GM18951 (cell line): ENCODE measurements around the gene ARFIP1.

Experiments
- POLR2A ChIP-seq: IDR thresholded peaks from 4 replicates; pipeline ENCODE4 v1.6.1; 2011; ENCODE audit warnings: mild to moderate bottlenecking; ENCODE audit not compliant: insufficient read length, insufficient read depth; ENCODE audit errors: extremely low read depth
- in situ Hi-C: fragments of 300-500 bp; cut with MboI; formaldehyde crosslinking; loops from one replicate; pipeline ENCODE4 v1.12.0; 2022; ENCODE audit warnings: low sequenced_read_pairs, mixed read lengths, inconsistent platforms; ENCODE audit not compliant: unreplicated experiment

ARFIP1 gene

GRCh38 chr4:152936446-152937335 lies 156.9 kb downstream of the ARFIP1 start:
- in situ Hi-C loops, result no loop called here

GRCh38 chr4:152937336-152938236 lies 157.8 kb downstream of the ARFIP1 start:
- no peak for TF ChIP-seq POLR2A
- in situ Hi-C loops, result no loop called here

More at GRCh38 chr4:152936446-152937335, 156.9 kb downstream of the ARFIP1 start:
- TF ChIP-seq POLR2A, result no peak

- TF ChIP-seq POLR2A, result no peak
- in situ Hi-C loops, result no loop called here
These were observed 158.6 kb downstream of the ARFIP1 start for GRCh38 chr4:152938237-152938947.

DNA sequence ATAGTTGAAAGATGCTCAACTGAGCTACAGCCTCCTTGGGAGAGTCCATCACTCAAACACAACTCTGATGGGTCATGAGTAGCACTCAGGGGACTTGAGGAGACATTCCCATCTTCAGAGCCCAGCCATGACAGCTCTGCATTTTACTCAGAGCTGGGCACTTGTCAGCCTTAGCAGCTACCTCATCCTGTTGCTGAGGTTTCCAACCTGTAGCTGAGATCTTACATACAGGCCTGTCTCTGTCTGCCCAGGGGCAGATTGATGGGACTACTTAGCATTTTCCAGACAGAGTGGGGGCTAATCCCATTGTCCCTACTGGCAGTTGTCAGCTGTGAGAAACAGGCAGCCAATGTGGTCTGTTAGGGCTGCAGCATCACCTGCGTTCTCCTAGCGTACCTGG lies 159.9 kb downstream of the ARFIP1 start:
- no peak for TF ChIP-seq POLR2A
- in situ Hi-C loops, result no loop called here

DNA sequence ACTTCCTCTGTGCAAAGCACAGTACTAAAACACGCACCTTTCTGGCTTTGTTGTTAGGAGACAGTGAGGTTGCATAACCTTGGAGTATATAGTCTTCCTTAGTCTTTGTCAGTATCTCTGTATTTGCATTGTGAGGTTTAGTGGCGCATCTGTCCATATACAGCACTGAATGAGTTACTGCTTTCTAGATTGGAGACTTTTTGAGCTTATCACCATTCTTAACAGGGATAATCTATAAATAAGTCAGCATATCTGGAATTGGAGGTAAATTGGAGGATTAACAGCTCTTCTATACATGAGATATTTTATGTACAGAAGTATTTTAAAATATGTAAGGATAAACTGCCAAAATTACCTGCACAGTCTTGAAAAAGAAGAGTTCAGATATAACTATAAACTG lies 160.7 kb downstream of the ARFIP1 start:
- in situ Hi-C loops, result no loop called here
- TF ChIP-seq POLR2A, result no peak

- in situ Hi-C loops, result no loop called here
- no peak for TF ChIP-seq POLR2A
These were observed 161.7 kb downstream of the ARFIP1 start for GRCh38 chr4:152941411-152941810.

- TF ChIP-seq POLR2A, result no peak
- in situ Hi-C loops, result no loop called here
These were observed 162.6 kb downstream of the ARFIP1 start for GRCh38 chr4:152942346-152942745.

DNA sequence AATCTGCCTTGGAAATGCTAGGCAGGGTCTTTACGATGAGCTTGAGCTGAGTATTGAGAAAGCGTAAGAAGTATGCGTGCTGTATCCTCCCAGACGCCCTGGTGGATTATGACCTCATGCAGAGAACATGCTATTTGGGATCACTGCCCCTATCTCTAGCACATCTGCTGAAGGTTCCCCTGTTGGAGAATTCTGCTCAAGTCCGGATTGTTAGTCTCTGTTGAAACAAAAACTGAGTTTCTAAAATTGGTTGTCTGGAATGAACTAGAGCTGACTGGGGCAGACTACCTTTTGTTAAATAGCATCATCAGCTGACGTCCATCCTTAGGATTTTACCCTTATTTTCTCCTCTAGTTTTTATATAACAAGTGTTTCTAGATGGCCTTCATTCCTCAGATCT lies 163.9 kb downstream of the ARFIP1 start:
- in situ Hi-C loops, result no loop called here
- TF ChIP-seq POLR2A, result no peak

DNA sequence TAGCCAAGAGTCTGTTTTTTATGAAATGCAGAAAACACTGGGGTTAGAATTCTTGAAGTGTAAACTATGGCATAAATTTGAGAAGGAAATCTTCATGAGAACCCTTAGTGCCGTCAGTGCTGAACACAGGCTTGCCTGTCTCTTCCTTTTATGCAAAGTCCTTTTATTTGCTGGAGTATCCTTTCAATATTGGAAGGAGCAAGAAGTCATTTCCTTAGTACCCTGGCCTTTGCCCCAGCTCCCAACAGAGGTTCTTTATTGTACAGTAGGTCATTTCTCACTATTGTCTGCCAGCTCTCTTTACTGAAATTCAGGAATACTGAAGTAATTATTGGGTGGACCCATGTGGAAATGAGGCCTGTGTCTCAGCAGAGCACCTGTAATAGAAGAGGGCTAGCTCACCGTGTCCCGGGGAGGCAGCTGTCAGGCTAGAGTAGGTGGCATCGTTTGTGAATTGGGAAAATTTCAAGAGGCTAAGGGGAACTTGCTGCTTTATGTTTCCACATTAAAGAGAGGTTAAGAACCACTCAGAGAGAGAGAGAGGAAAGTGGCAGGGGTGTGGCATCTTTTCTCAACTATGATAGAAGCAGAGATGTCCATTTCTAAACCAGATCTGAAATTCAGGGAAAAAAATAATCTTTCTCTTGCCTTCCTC lies 165.0 kb downstream of the ARFIP1 start:
- no peak for TF ChIP-seq POLR2A
- in situ Hi-C loops, result no loop called here

DNA sequence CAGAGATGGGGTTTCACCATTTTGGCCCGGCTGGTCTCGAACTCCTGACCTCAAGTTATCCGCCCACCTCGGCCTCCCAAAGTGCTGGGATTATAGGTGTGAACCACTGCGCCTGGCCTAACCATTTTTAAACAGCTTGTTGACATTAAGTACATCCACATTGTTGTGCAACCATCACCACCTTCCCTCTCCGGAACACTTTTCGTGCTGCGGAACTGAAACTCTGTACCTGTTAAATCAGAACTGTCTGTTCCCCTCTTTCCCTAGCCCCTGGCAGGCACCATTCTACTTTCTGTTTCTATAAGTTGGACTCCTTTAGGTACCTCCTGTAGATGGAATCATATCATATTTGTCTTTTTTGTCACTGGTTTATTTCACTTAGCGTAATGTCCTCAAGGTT lies 165.9 kb downstream of the ARFIP1 start:
- in situ Hi-C loops, result no loop called here
- no peak for TF ChIP-seq POLR2A

DNA sequence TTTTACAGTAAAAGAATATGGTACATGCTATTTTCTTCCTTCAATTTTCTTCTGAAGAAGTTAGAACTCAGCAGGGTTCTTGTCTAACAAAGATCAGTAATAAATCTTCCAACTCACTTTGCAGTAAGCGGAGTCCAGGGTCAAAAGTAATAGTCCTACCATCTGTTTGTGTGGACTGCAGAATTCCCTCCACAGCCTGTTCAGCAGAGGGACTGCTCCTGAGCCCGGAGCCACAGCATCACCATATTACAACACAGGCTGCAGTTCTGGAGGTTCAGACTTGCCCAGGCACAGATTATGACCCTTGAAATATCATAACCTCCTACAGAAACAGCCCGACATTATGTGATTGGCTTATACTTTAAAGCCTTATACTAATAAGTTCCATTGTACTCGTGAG lies 166.7 kb downstream of the ARFIP1 start:
- in situ Hi-C loops, result no loop called here
- TF ChIP-seq POLR2A, result no peak

GRCh38 chr4:152947311-152947710 lies 167.6 kb downstream of the ARFIP1 start:
- TF ChIP-seq POLR2A, result no peak
- in situ Hi-C loops, result no loop called here
